MM.1S (cell line): ENCODE data around the gene OGFR.

Experiments
- EZH2phosphoT487 ChIP-seq: fragments of 300-600 bp; sonication (generic); IDR thresholded peaks from 2 replicates; pipeline ENCODE4 v1.6.1; 2018; ENCODE audit warnings: antibody characterized with exemption, low read length
- TF ChIP-seq, protein P1 (sequence below): fragments of 300-600 bp; sonication (generic); IDR thresholded peaks from 2 replicates; pipeline ENCODE4 v1.5.1; 2016; ENCODE audit warnings: antibody characterized with exemption, low read length, mixed read lengths

GRCh38 chr20:62826646-62827310 is 22.1 kb downstream of the OGFR start:
- no peak for TF ChIP-seq EZH2phosphoT487
- TF ChIP-seq, protein P1, sequence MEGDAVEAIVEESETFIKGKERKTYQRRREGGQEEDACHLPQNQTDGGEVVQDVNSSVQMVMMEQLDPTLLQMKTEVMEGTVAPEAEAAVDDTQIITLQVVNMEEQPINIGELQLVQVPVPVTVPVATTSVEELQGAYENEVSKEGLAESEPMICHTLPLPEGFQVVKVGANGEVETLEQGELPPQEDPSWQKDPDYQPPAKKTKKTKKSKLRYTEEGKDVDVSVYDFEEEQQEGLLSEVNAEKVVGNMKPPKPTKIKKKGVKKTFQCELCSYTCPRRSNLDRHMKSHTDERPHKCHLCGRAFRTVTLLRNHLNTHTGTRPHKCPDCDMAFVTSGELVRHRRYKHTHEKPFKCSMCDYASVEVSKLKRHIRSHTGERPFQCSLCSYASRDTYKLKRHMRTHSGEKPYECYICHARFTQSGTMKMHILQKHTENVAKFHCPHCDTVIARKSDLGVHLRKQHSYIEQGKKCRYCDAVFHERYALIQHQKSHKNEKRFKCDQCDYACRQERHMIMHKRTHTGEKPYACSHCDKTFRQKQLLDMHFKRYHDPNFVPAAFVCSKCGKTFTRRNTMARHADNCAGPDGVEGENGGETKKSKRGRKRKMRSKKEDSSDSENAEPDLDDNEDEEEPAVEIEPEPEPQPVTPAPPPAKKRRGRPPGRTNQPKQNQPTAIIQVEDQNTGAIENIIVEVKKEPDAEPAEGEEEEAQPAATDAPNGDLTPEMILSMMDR: no peak
